GM18517 (cell line): ENCODE results near the gene TMEFF1.

Experiments used
- ATAC-seq: cut with Tn5 transposase; IDR thresholded peaks from one replicate; pipeline ENCODE4 v1.9.1; 2021; ENCODE audit warnings: mild to moderate bottlenecking, moderate library complexity; ENCODE audit not compliant: unreplicated experiment

TMEFF1 gene

DNA sequence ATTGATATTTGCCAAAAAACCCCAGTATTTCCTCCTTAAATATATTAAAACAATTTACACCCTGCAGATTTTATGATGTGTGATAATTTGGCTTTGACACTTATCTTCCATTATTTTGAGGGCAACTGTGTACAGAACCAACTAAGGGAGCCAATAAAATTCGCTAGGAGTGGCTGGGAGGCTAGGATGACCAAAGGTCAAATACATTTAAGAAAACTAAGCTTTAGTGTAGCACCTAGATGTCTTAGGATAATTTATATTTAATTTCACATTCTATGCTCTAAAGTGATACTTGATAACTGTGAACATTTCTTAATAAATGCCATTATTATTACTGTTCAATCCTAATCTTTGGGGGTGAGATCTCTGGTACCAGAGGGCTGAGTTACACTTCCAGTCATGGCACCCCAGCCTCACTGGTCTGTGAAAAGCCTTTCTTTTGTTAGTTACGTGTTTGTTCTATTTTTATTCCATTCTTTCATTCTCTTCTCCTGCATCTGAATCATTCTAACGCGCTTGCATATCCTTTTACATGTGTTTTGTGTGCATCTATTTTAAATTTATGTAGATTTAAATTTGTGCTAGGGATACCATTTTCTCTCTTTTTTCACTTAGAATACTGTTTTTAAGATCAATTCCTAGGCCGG, 26.9 kb upstream of the TMEFF1 start:
- ATAC-seq, result no peak

DNA sequence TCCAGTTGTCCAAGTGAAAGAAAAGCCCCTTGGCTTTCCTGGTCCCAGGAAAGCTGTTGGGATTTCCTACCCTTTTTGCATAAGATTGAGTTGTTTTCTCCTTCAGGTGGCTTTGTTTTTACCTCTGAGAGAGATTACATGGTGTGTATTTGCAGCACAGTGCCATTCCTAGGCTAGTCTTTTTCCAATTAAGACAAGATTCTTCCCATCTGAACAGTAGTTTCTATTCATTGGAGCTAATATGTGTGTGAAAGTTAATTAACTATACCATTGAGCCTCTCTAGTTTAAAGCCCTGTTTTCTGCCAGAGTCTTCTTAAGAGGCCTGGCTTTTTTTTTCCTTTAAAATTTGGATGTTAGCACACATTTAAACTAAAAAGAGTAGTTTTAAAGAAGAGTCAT, 25.9 kb upstream of the TMEFF1 start:
- no peak for ATAC-seq

DNA sequence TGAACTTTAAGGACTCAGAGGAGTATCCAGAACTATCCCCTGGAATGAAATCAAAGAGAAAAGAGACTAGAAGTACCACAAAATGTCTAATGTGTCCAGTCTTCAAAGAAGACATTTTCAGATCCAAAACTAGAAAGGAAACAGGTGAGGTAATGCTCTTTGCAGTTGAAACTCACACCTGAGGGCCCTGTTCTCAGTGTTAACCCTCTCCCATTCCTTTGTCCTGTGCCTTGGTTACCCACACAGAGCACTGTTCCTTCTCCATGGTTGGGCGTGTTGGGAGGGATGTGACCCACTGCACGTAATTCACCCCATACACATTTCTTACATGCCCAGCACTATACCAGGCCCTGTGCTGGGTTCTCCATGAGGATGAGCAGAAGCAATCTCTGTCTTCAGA, 24.7 kb upstream of the TMEFF1 start:
- ATAC-seq, result no peak

DNA sequence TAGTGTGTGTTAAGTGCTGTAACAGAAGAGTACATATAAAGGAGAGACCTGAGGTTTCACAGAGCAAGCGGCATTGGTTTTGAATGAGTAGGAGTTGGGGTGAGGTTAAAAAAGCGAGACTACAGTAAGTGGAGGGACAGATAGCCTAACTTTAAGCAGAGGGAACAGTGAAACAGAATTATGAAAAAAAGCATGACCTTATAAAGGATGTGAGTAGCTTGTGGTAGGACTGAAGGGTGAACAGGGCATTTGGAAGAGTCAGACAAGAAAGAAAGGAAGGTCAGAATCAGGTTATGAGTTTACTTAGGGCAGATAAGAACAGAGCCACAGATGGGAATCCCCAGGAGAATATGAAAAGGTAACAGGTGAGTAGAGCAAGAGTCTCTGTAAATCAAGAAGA, 23.5 kb upstream of the TMEFF1 start:
- no peak for ATAC-seq

DNA sequence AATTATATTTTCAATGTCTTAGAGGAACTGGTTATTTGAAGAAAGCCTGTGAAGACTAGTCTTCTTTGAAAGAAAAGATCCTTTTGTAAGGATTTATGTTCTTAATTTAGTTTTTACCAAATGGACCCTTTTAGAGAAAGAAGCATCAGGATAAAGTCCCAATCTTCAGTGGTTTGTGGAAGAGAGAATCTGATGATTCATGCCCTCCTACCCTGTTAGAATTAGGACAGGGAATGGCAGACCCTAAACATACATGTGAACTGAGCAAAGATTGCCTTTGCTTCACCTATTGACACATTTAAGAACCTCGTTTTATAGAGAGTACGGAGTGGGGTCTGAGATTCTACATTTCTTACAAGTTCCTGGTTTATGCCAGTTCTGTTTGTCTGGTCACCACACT, 20.1 kb upstream of the TMEFF1 start:
- ATAC-seq, result no peak

DNA sequence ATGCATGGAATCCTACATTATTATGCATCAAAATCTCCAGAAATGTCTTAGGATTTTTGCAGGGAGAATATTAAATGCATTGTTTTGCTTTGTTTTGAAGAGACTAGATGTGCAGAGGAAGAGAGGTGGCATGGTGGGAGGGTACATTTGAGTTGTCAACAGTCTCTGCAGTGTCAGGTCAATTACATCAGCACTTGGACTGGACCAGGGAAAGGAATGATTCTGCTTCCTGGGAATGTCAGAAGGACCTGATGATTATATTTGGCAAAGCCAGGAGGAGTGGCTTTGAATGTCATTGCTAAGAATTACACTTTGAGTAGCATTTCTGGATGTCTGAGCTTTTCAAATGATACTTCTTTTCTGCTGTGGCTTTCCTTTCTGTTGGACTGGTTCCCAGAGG, 17.5 kb upstream of the TMEFF1 start:
- no peak for ATAC-seq

DNA sequence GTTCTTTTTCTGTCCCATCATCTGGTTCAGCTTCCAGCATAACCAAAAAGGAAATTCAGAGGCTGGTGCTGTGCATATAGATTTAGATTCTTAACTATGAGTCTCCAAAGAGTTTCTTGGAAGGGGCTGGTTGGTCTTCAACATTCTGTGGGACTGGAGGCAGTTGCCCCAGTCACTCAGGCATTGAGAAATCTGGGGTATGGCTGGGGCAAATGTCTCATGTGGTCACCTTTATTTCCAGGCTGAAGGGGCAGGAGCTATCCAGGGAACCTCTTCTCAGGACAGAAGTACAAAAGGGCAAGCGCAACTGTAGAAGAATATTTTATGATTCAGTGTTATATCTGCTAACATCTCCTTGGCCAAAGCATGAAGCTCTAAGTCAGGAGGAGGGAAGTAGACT, 15.4 kb upstream of the TMEFF1 start:
- no peak for ATAC-seq

DNA sequence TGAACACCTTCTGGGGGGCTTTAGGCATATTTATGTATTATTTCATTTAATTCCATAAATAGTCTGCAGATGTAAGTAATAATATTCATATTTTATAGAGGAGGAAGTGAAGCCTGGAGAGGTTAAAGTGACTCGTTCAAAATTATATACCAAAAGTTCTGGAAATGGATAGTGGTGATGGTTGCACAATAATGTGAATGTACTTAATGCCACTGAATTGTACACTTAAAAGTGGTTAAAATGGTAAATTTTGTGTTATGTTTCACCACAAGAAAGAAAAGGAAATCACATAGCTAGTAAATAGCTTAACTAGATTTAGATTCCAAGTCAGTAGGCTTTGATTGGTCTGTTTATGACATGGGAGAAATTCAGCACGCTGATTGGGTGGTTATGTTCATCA, 13.0 kb upstream of the TMEFF1 start:
- ATAC-seq, result no peak

DNA sequence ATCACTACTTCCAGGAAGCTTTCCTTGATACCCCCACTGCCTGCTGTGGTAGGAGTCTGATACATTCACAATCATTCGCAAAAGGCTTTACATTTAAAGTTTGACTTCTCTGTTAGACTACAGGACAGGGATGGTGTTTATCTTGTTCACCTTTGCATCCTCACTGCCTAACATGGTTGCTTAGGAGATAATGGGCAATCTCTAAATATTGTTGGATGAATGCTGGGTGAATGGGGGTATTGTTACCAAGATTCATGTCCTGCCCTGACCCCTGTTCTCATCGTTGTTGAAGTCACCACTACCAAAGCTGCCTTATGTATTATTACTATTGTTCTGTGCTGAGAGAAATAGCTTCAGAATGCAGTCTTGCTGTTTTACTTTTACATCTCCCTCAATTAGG, 7.7 kb upstream of the TMEFF1 start:
- ATAC-seq, result no peak

DNA sequence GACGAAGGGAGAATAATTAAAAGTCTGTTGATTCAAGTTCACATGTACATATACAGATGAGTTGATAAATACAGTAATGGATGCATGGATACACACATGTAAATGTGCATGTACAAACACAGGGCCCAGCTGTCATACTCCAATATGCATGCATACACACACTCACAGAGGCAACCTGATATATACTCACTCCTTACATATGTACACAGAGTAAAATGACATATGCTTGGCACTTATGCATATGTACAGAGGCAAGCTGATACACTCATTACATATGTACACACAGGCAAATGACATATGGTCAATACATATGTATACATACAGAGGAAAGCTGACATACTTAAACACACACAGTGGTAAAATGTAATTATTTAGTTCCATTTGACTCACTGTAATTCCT, 7.2 kb upstream of the TMEFF1 start:
- no peak for ATAC-seq

DNA sequence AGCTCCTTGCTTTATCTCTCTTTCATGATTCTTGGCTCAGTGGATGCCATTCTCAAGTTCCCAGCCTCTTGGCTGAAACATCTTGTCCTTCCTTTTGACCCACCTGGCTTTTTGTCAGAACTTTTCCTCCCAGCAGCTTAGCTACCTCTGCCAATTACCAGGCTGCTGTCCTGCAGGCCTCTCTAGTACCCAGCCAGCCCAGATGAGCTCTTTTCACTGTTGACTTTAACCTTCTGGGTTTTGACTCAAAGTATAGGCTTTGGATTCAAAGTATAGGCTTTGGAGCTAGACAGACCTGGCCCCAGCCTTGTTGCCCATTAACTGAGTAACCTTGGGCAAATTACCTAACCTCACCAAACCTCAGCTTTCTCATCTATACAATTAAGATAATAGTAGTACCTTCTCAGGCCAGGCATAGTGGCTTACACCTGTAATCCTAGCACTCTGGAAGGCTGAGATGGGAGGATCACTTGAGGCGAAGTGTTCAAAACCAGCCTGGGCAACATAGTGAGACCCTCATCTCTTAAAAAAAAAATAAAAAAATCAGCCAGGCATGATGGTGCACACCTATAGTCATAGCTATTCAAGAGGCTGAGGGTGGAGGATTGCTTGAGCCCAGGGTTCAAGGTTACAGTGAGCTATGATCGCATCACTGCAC, 6.6 kb upstream of the TMEFF1 start:
- no peak for ATAC-seq

DNA sequence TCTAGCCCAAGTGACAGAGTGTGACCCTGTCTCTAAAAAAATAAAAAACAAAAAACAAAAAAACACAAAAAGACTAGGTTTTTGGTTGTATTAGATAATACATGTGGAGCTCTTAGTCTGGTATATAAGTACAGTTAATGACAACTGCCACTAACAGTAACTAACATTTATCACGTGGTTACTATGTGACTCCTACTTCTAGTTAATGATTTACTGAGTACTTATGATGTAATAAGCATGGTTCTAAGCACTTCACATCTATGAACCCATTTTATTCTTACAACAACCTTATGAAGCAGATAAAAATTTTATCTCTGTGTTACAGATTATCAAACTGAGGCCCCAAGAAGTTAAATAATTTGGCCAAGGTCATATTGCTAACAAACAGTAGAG, 6.1 kb upstream of the TMEFF1 start:
- peak; percentile 62 for ATAC-seq

DNA sequence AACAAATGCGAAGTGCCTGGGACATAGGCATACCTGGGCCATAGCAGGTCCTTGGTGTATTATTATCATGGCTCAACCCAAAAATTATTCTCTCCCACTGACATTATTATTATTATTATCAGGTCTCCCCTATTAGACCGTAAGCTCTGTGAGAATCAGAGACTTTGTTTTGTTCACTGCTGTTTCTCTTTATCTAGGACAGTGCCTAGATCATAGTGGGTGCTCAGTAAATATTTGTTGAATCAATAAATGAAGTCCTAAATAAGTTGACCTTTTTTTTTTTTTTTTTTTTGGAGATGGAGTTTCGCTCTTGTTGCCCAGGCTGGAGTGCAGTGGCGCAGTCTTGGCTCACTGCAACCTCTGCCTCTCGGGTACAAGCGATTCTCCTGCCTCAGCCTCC, 4.9 kb upstream of the TMEFF1 start:
- no peak for ATAC-seq

DNA sequence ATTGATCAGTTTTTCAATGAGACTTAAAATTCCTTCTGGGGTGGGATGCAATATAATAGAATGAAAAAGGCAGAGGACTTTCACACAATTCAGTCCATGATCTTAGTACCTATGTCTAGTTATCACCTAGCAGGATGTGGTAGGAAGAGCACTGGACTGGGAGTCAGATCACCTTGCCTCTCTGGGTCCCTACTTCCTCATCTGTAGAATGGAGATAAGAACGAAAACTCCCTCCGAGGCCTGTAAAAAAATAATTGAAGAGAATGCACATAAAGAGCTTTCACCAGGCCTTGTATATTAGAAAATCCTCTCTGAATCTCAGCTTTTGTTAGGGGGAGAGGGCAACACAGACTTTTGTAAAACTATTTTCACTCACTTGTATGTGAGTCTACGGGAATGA, 681 bp upstream of the TMEFF1 start:
- ATAC-seq, result no peak

DNA sequence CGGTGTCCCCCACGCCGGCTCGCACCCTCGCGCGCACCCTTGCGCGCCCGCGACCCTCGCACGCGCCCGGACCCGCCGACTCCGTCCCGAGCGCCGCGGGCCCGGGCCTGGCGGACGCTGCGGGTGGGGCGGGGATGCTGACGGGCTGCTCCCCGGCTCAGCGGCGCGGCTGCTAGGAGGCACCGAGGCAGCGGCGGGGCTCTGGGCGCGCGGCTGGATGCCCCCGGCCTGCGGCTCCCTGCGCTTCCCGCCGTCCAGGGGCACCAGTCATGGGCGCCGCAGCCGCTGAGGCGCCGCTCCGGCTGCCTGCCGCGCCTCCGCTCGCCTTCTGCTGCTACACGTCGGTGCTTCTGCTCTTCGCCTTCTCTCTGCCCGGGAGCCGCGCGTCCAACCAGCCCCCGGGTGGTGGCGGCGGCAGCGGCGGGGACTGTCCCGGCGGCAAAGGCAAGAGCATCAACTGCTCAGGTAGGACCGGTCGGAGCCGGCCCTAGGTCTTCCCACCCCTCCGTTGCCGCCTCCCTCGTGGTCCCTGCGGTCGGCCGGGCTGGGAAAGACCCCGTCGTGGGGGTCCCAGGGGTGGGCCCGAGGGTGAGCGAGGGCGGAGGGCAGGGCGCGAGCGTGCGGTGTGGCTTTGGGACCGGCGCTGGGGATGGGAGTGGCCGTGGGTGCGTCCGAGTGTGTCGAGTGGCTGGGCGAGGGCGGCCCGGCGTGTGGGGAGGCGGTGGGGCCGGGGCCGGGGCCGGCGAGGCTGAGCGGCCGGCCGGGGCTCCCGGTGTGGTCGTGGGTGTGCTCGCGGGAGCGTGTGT, 530 bp downstream of the TMEFF1 start:
- peak; percentile 61 for ATAC-seq

DNA sequence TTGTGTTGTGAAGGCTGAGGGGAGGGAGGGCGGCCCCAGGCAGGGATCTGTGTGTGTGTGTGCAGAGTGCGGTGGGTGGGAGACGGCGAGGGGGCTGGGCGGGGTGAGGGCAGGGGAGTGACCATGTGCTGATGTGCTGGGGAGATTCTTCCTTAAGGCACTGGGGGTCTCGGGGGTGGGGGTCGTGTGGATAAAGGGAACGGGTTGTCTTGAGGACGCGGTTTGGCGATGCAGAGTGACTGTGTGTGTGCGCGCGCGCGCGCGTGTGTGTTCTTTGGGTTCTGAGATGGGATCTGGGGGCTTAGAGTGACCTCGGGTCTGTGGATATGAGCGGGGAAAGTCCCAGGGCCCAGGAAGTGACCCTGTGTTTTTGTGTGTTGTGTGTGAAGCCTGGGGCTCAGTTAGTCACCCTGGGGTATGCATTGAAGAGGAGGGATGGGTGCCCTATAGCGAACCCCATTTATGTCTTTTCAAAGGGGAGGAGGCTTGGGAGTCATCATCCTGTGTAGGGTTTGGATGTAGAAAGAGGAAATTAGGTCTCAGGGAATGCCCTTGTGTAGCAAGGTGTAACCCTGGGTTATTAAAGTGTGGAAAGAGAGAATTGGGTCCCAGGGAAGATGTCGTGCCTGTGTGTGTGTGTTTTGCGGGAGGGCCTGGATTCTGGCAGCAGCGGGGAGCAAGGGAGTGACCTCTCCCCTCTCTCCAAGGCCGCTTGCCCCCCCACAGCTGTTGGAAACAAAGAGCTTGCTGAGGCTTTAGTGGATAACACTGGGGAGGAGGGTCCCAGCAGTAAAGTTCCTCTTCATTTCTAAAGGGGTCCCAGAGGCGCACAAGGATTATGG, 1.4 kb downstream of the TMEFF1 start:
- no peak for ATAC-seq

DNA sequence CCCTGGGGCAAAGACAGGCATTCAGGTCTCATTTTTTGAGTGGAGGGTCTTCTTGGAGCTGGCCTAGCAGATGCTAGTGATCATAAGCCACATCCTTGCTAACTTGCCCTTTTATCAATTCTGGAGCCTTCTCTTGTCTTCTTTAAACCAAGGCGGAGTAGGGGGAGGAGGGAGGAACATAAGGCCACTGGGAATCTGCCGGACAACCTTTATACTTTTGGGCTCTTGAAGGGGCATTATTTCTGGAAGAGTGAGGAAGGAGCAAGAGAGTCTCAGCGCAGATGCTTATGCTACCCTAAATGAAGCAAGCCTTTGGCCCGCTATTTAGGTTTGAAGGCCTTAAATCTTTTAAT, 2.0 kb downstream of the TMEFF1 start:
- no peak for ATAC-seq

DNA sequence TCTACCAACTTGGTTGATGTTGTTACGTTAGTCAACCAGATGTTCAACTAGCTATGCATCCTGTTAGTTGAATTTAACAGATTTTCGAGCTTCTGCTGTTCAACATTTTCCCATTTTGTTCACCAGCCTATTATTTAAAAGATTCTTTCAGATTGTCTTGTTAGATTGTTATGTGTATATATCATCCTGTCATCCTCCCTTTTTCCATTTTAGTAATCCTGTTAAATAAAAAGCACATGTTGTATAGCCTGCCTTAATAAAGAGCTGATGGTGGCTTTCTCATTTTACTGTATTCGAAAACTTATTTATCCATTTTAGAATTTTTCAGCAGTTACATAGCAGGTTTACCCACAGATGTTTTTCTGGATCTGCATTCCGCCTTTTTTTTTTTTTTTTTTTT, 4.3 kb downstream of the TMEFF1 start:
- ATAC-seq, result no peak

DNA sequence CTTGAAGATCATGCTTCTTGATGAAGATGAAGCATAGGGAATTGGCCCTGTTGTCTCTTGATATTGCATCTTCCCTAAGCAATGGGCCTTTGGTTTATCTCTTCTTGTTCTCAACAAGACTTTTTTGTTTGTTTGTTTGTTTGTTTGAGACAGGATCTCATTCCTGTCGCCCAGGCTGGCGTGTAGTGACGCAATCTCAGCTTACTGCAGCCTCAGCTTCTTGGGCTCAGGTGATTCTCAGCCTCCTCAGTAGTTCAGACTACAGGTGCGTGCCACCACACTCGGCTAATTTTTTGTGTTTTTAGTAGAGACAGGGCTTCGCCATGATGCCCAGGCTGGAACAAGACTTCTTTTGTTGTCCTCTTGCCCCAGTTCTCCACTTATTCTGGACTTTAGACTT, 5.2 kb downstream of the TMEFF1 start:
- no peak for ATAC-seq

DNA sequence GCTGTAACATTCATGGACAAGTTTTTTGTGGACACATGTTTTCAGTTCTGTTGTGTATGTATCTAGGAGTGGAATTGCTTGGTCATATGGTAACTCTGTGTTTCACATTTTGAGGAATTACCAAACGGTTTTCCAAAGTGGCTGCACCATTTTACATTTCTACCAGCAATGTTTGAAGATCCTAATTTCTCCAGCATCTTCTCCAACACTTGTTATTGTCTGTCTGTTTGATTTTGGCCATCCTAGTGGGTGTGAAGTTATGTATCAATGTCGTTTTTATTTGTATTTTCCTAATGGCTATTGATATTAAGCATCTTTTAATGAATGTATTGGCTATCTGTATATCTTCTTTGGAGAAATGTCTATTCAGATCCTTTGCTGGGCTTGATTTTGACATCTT, 6.9 kb downstream of the TMEFF1 start:
- ATAC-seq, result no peak

DNA sequence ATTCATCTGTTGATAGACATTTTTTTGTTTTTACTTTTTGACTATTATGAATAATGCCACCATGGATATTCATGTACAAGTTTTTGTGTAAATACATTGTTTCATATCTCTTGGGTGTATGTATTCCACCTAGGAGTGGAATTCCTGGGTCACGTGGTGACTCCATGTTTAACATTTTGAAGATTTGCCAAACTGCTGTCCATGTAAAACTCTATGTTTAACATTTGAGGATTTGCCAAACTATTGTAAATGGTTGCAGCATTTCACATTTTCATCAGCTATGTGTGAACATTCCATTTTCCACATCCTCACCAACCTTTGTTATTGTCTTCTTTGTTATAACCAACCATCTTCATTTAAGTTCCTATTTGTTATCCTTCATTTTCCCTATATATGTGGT, 12.2 kb downstream of the TMEFF1 start:
- ATAC-seq, result no peak
